ENCODE data around the gene HOXB7.

The HOXB7 gene

GRCh38 chr17:48601539-48602425 is 9.0 kb downstream of the HOXB7 start:
- H3K36me3 ChIP-seq: no peaks in the 10 kb centered on the region
- DNase-seq: no peak
- peaks cover 98% of the 10 kb centered on the region for H3K27me3 ChIP-seq (ENCODE audit: insufficient read depth, low read depth, severe bottlenecking)
- H3K27ac ChIP-seq: no peak overlapping the region
- no peak overlapping the region for H3K4me3 ChIP-seq (ENCODE audit: low read depth, low read length)
- H3K9me3 ChIP-seq (ENCODE audit: severe bottlenecking): peaks cover 5% of the 10 kb centered on the region
- TF ChIP-seq, protein P1, sequence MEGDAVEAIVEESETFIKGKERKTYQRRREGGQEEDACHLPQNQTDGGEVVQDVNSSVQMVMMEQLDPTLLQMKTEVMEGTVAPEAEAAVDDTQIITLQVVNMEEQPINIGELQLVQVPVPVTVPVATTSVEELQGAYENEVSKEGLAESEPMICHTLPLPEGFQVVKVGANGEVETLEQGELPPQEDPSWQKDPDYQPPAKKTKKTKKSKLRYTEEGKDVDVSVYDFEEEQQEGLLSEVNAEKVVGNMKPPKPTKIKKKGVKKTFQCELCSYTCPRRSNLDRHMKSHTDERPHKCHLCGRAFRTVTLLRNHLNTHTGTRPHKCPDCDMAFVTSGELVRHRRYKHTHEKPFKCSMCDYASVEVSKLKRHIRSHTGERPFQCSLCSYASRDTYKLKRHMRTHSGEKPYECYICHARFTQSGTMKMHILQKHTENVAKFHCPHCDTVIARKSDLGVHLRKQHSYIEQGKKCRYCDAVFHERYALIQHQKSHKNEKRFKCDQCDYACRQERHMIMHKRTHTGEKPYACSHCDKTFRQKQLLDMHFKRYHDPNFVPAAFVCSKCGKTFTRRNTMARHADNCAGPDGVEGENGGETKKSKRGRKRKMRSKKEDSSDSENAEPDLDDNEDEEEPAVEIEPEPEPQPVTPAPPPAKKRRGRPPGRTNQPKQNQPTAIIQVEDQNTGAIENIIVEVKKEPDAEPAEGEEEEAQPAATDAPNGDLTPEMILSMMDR (IDR thresholded peaks at IDR 0.05; ENCODE audit: low read depth, low read length): no peak

- TF ChIP-seq, protein P1 (IDR thresholded peaks at IDR 0.05; ENCODE audit: low read depth, low read length): no peak
- Histone ChIP-seq H3K27me3 (ENCODE audit: insufficient read depth, low read depth, severe bottlenecking) (peaks cover 98% of the 10 kb centered on the region), H3K27ac (no peak overlapping the region), H3K9me3 (ENCODE audit: severe bottlenecking) (peaks cover 5% of the 10 kb centered on the region), H3K36me3 (no peaks in the 10 kb centered on the region), H3K4me3 (ENCODE audit: low read depth, low read length) (no peak overlapping the region)
- no peak for DNase-seq
Observed at GRCh38 chr17:48601207-48601538, 9.6 kb downstream of the HOXB7 start.

DNA sequence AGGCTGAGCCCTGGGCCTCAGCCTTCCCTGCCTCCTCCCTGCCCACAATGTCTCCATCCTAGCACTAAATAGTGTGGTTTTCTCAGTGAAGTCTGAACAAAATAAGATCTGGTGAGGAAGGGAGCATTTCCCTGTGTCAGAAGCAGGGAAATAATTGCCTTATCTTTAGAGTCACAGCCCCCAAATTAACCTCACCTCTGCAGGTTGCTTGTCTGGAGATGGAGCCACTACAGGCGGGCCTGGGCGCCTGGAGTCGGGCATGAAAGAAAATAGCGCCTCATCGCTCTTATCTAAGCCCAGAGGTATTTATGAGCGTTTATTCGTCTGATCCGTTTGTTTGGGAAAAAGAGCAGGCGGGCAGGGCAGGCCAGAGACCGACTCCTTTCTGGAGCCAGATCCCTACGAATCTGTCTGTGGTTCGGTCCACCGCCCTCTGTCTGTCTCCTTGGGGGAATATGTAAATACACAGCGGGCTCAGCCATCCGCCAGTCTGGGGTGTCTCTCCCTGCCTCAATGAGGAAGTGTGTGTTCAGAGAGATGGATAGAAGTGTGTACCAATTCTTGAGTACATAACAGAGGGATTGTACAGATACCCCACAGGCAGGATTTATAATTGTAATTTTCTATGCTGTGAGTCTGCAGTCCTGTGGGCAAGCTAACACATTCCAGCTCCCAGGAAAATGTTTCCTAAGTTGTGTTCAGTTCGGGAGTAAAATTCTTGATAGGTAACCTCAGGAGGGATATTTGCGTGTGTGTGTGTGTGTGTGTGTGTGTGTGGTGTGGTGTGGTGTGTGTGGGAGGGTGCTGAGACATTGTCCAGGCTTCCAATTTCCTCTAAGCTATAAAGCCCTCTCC is 10.3 kb downstream of the HOXB7 start:
- DNase-seq: no peak
- H3K36me3 ChIP-seq: no peaks in the 10 kb centered on the region
- H3K4me3 ChIP-seq (ENCODE audit: low read depth, low read length): no peak overlapping the region
- peaks cover 100% of the 10 kb centered on the region for H3K27me3 ChIP-seq (ENCODE audit: insufficient read depth, low read depth, severe bottlenecking)
- H3K9me3 ChIP-seq (ENCODE audit: severe bottlenecking): peaks cover 5% of the 10 kb centered on the region
- no peak overlapping the region for H3K27ac ChIP-seq
- TF ChIP-seq, protein P1 (IDR thresholded peaks at IDR 0.05; ENCODE audit: low read depth, low read length): no peak

- Histone ChIP-seq H3K36me3 (no peaks in the 10 kb centered on the region), H3K27ac (no peak overlapping the region), H3K27me3 (ENCODE audit: insufficient read depth, low read depth, severe bottlenecking) (peaks cover 100% of the 10 kb centered on the region), H3K9me3 (ENCODE audit: severe bottlenecking) (peaks cover 5% of the 10 kb centered on the region), H3K4me3 (ENCODE audit: low read depth, low read length) (no peak overlapping the region)
- TF ChIP-seq, protein P1 (IDR thresholded peaks at IDR 0.05; ENCODE audit: low read depth, low read length): no peak
- no peak for DNase-seq
Observed at GRCh38 chr17:48599354-48599753, 11.5 kb downstream of the HOXB7 start.

DNA sequence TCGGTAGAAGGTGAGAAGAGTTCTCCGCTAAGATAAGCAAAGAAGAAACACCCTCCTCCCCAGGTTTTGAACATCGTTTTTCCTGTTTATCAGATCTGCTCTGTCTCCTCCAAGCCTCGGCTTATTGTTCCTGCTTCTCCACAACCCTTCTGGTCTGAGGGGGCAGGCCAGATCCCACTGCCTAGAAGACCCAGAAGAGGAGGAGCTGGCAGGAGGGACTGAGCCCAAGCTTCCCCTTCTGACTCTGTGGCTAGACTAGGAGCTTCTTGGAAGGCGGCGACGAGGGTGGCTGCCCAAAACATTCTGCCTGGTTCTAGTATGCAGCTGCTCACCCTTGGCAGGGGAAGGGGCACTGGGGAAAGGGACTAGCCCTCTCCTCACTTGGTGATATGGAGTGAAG is 12.1 kb downstream of the HOXB7 start:
- peaks cover 98% of the 10 kb centered on the region for H3K27me3 ChIP-seq (ENCODE audit: insufficient read depth, low read depth, severe bottlenecking)

More for the DNA sequence above, 12.1 kb downstream of the HOXB7 start:
- TF ChIP-seq, protein P1 (IDR thresholded peaks at IDR 0.05; ENCODE audit: low read depth, low read length): no peak
- Histone ChIP-seq H3K36me3 (no peaks in the 10 kb centered on the region), H3K9me3 (ENCODE audit: severe bottlenecking) (peaks cover 5% of the 10 kb centered on the region), H3K4me3 (ENCODE audit: low read depth, low read length) (no peak overlapping the region), H3K27ac (no peak overlapping the region)
- no peak for DNase-seq
